ENCODE results near the gene DMRT2.

The DMRT2 gene

DNA sequence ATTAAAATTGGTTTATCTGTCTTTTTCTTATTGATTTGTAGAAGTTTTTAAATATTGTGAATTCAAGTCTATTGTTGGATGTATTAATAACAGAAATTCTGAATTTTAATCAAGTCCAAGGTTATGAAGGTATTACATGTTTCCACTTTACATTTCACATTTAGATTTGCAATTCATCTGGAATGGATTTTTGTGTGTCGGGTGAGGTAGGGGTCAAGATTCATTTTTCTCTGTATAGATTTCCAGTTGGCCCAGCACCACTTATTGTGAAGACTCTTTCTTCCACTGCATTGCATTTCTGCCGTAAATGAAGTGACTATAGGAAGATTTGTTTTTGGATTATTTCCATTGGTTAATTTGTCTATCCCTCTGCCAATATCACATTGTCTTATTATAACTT lies 35.5 kb upstream of the DMRT2 start:
- H3K4me3 ChIP-seq (ENCODE audit: low read depth, low read length) = no peak overlapping the region
- ChIA-PET POLR2A (no interaction called here), CTCF (no interaction called here)
- H3K9me3 ChIP-seq (ENCODE audit: control insufficient read depth, insufficient read depth, low read depth, low read length) = no peaks in the 10 kb centered on the region
- no peaks in the 10 kb centered on the region for H3K36me3 ChIP-seq (ENCODE audit: control insufficient read depth in 2 of 2, insufficient read depth in 1 of 2, low read length in 2 of 2)
- TF ChIP-seq ZFP3 (tag by site-specific recombination; IDR thresholded peaks at IDR 0.05; ENCODE audit: low read depth) (no peak), YY2 (tag by site-specific recombination; IDR thresholded peaks at IDR 0.05) (no peak)
- no peak overlapping the region for H3K27ac ChIP-seq (ENCODE audit: extremely low read depth, low read depth, low read length)
- no peaks in the 10 kb centered on the region for H3K4me1 ChIP-seq (ENCODE audit: control insufficient read depth, insufficient read depth, low read length)

DNA sequence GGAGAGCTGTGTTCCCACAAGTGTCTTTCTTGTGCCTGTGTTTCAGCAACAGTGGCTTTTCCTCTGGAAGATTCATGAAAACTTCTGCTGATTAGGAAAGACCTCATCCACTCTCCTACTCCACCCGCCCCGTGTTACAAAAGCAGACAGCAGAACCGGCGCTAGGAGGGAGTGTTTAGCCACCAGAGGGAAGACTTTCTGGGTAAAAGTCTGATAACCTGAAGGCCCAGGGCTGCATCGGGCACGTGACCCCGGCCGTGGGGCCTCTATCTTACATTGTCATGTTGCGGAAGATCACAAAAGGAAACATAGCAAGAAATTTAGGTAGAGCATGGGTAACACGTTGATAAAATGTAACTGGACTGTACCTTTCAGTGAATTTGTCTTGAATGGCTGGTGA lies 32.0 kb upstream of the DMRT2 start:
- no peak overlapping the region for H3K4me3 ChIP-seq (ENCODE audit: low read depth, low read length)
- TF ChIP-seq, protein P1, sequence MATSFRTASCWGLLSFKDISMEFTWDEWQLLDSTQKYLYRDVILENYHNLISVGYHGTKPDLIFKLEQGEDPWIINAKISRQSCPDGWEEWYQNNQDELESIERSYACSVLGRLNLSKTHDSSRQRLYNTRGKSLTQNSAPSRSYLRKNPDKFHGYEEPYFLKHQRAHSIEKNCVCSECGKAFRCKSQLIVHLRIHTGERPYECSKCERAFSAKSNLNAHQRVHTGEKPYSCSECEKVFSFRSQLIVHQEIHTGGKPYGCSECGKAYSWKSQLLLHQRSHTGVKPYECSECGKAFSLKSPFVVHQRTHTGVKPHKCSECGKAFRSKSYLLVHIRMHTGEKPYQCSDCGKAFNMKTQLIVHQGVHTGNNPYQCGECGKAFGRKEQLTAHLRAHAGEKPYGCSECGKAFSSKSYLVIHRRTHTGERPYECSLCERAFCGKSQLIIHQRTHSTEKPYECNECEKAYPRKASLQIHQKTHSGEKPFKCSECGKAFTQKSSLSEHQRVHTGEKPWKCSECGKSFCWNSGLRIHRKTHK (tag by site-specific recombination; IDR thresholded peaks at IDR 0.05) = no peak
- TF ChIP-seq, protein P2, sequence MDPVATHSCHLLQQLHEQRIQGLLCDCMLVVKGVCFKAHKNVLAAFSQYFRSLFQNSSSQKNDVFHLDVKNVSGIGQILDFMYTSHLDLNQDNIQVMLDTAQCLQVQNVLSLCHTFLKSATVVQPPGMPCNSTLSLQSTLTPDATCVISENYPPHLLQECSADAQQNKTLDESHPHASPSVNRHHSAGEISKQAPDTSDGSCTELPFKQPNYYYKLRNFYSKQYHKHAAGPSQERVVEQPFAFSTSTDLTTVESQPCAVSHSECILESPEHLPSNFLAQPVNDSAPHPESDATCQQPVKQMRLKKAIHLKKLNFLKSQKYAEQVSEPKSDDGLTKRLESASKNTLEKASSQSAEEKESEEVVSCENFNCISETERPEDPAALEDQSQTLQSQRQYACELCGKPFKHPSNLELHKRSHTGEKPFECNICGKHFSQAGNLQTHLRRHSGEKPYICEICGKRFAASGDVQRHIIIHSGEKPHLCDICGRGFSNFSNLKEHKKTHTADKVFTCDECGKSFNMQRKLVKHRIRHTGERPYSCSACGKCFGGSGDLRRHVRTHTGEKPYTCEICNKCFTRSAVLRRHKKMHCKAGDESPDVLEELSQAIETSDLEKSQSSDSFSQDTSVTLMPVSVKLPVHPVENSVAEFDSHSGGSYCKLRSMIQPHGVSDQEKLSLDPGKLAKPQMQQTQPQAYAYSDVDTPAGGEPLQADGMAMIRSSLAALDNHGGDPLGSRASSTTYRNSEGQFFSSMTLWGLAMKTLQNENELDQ (tag by site-specific recombination; IDR thresholded peaks at IDR 0.05; ENCODE audit: low read depth) = no peak
- TF ChIP-seq ZNF121 (tag by site-specific recombination; IDR thresholded peaks at IDR 0.05) = no peak
- TF ChIP-seq, protein P3, sequence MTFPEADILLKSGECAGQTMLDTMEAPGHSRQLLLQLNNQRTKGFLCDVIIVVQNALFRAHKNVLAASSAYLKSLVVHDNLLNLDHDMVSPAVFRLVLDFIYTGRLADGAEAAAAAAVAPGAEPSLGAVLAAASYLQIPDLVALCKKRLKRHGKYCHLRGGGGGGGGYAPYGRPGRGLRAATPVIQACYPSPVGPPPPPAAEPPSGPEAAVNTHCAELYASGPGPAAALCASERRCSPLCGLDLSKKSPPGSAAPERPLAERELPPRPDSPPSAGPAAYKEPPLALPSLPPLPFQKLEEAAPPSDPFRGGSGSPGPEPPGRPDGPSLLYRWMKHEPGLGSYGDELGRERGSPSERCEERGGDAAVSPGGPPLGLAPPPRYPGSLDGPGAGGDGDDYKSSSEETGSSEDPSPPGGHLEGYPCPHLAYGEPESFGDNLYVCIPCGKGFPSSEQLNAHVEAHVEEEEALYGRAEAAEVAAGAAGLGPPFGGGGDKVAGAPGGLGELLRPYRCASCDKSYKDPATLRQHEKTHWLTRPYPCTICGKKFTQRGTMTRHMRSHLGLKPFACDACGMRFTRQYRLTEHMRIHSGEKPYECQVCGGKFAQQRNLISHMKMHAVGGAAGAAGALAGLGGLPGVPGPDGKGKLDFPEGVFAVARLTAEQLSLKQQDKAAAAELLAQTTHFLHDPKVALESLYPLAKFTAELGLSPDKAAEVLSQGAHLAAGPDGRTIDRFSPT (tag by site-specific recombination; IDR thresholded peaks at IDR 0.05) = no peak
- TF ChIP-seq ZNF311 (tag by site-specific recombination; IDR thresholded peaks at IDR 0.05; ENCODE audit: borderline replicate concordance) = no peak
- TF ChIP-seq, protein P4, sequence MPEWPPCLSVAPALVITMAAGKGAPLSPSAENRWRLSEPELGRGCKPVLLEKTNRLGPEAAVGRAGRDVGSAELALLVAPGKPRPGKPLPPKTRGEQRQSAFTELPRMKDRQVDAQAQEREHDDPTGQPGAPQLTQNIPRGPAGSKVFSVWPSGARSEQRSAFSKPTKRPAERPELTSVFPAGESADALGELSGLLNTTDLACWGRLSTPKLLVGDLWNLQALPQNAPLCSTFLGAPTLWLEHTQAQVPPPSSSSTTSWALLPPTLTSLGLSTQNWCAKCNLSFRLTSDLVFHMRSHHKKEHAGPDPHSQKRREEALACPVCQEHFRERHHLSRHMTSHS (tag by site-specific recombination; IDR thresholded peaks at IDR 0.05) = no peak
- no peak for TF ChIP-seq HOXC10 (CRISPR knock-in tag; IDR thresholded peaks at IDR 0.05)
- TF ChIP-seq ZNF433 (tag by site-specific recombination; IDR thresholded peaks at IDR 0.05; ENCODE audit: low read depth) = no peak
- no peak for TF ChIP-seq KLF16 (tag by site-specific recombination; IDR thresholded peaks at IDR 0.05)
- TF ChIP-seq, protein P5, sequence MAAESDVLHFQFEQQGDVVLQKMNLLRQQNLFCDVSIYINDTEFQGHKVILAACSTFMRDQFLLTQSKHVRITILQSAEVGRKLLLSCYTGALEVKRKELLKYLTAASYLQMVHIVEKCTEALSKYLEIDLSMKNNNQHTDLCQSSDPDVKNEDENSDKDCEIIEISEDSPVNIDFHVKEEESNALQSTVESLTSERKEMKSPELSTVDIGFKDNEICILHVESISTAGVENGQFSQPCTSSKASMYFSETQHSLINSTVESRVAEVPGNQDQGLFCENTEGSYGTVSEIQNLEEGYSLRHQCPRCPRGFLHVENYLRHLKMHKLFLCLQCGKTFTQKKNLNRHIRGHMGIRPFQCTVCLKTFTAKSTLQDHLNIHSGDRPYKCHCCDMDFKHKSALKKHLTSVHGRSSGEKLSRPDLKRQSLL (tag by site-specific recombination; IDR thresholded peaks at IDR 0.05) = no peak
- TF ChIP-seq, protein P6, sequence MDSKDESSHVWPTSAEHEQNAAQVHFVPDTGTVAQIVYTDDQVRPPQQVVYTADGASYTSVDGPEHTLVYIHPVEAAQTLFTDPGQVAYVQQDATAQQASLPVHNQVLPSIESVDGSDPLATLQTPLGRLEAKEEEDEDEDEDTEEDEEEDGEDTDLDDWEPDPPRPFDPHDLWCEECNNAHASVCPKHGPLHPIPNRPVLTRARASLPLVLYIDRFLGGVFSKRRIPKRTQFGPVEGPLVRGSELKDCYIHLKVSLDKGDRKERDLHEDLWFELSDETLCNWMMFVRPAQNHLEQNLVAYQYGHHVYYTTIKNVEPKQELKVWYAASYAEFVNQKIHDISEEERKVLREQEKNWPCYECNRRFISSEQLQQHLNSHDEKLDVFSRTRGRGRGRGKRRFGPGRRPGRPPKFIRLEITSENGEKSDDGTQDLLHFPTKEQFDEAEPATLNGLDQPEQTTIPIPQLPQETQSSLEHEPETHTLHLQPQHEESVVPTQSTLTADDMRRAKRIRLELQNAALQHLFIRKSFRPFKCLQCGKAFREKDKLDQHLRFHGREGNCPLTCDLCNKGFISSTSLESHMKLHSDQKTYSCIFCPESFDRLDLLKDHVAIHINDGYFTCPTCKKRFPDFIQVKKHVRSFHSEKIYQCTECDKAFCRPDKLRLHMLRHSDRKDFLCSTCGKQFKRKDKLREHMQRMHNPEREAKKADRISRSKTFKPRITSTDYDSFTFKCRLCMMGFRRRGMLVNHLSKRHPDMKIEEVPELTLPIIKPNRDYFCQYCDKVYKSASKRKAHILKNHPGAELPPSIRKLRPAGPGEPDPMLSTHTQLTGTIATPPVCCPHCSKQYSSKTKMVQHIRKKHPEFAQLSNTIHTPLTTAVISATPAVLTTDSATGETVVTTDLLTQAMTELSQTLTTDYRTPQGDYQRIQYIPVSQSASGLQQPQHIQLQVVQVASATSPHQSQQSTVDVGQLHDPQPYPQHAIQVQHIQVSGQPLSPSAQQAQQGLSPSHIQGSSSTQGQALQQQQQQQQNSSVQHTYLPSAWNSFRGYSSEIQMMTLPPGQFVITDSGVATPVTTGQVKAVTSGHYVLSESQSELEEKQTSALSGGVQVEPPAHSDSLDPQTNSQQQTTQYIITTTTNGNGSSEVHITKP (tag by site-specific recombination; IDR thresholded peaks at IDR 0.05) = no peak
- no peak for TF ChIP-seq ZSCAN16 (tag by site-specific recombination; IDR thresholded peaks at IDR 0.05)
- TF ChIP-seq ZNF140 (tag by site-specific recombination; IDR thresholded peaks at IDR 0.05) = no peak
- CTCF ChIA-PET = interaction anchor here (0.8 to 3.7 kb wide), 3 partner anchors 8 to 319 kb away, joined by 3 to 29 read pairs (median 5); no protein-coding TSS in a partner anchor
- no peaks in the 10 kb centered on the region for H3K9me3 ChIP-seq (ENCODE audit: control insufficient read depth, insufficient read depth, low read depth, low read length)
- POLR2A ChIA-PET = no interaction called here
- no peaks in the 10 kb centered on the region for H3K4me1 ChIP-seq (ENCODE audit: control insufficient read depth, insufficient read depth, low read length)
- H3K27ac ChIP-seq (ENCODE audit: extremely low read depth, low read depth, low read length) = no peak overlapping the region
- H3K36me3 ChIP-seq (ENCODE audit: control insufficient read depth in 2 of 2, insufficient read depth in 1 of 2, low read length in 2 of 2) = no peaks in the 10 kb centered on the region
